ENCODE results near the gene HOATZ.

- TF ChIP-seq CTCF (IDR thresholded peaks at IDR 0.05) (no peak), POLR2A (IDR thresholded peaks at IDR 0.05) (no peak)
Observed at GRCh38 chr11:111474432-111474831, 40.1 kb upstream of the HOATZ start.

All from testis (tissue), 2 donors.